Measurements from ENCODE around the gene CBX4. TPM values are rescaled to one million over a fixed set of nuclear protein-coding genes. Genes with fewer than 3 reads are reported as not detected.

CBX4 gene
- total and polyA plus RNA-seq, 10 of the 15 experiments (the other 5 are each of a cell fraction or from before 2014, with no cell fraction given), result 0.69 to 24.6 (median 4.2) TPM

DNA sequence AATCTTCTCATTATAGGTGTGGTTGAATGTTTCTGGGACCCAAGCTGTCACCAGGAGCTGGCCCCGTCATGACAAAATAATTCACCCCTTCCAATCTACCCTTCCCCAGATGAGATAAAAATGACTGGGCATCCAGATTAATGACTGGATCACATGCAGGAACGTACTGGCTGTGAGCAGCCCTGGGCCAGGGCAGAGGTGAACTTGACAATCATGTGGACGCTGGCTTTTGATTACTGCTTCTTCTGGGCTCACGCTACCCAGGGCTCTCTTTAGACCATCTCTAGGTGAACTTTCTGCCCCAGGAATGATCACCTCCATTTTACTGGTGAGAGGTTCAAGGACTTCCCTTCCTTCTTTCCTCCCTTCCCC, 18.3 kb downstream of the CBX4 start:
- Histone ChIP-seq H3K27me3 (replicated peaks in 1 of 2; ENCODE audit: control insufficient read depth in 2 of 2, insufficient read depth in 2 of 2, low read length in 1 of 2) (peaks cover 7 to 25% of the 10 kb centered on the region in 2 experiments; a peak in 3 of 4 replicates), H3K4me1 (ENCODE audit: control insufficient read depth, insufficient read depth, low read length) (no peaks in the 10 kb centered on the region), H2AFZ (ENCODE audit: control insufficient read depth, low read depth, low read length) (no peak overlapping the region), H3K79me2 (ENCODE audit: control insufficient read depth, insufficient read depth, low read length) (no peaks in the 10 kb centered on the region), H3K4me3 (no peak overlapping the region), H3K27ac (ENCODE audit: control insufficient read depth, insufficient read depth) (no peak overlapping the region), H3K9ac (ENCODE audit: control insufficient read depth, insufficient read depth, low read length) (no peak overlapping the region), H3K4me2 (ENCODE audit: control insufficient read depth, insufficient read depth) (no peak overlapping the region), H3K9me3 (replicated peaks; ENCODE audit: control insufficient read depth, insufficient read depth, low read length) (no peaks in the 10 kb centered on the region), H3K36me3 (ENCODE audit: control insufficient read depth in 2 of 2, insufficient read depth in 2 of 2, low read length in 1 of 2) (no peaks in the 10 kb centered on the region), H4K20me1 (ENCODE audit: control insufficient read depth, insufficient read depth) (no peaks in the 10 kb centered on the region; the same call in 1 of the 2 replicates)
- no TSS peak for BruUV-seq (replicated peaks)
- POLR2A ChIA-PET, result no interaction called here
- CTCF ChIA-PET, result interaction anchor here (0.8 to 1.4 kb wide), 2 partner anchors 9 to 24 kb away, joined by 3 to 4 read pairs; no protein-coding TSS in a partner anchor
- SMC1A ChIA-PET (ENCODE audit: uncharacterized antibody, unreplicated experiment), result no interaction called here
- DNase-seq (ENCODE audit: low read depth, low spot score) (no peak), FAIRE-seq (no peak), ATAC-seq (no peak)
- WGBS (ENCODE audit: insufficient coverage, insufficient replicate concordance, low lambda C conversion rate, missing lambda C conversion rate), result 40% methylated on average over 4 of the region's 4 CpGs
- in situ Hi-C loops (cut with MboI) (no loop called here), intact Hi-C loops (cut with micrococcal nuclease; ENCODE audit: unreplicated experiment) (no loop called here)
- RAD21 ChIA-PET (ENCODE audit: unreplicated experiment), result interaction anchor here (1.5 kb wide), 1 partner anchor 16 kb away, joined by 3 read pairs; no protein-coding TSS in a partner anchor
- TF ChIP-seq ASH2L (IDR thresholded peaks at IDR 0.05; ENCODE audit: borderline replicate concordance, low read depth) (no peak), ZNF274 (IDR thresholded peaks at IDR 0.05; ENCODE audit: insufficient read depth, insufficient read length) (no peak), NBN (IDR thresholded peaks at IDR 0.05) (no peak), RBBP5 (conservative IDR thresholded peaks at IDR 0.05) (no peak), RUNX3 (IDR thresholded peaks at IDR 0.05; ENCODE audit: low read length) (no peak), MTA3 (IDR thresholded peaks at IDR 0.05; ENCODE audit: borderline replicate concordance, low read length) (no peak), ZBTB11 (CRISPR knock-in tag; IDR thresholded peaks at IDR 0.05) (no peak), EP300 (IDR thresholded peaks at IDR 0.05; ENCODE audit: borderline replicate concordance in 1 of 2, control insufficient read depth in 1 of 2, low read depth in 2 of 2, low read length in 2 of 2) (no peak), MLLT1 (IDR thresholded peaks at IDR 0.05) (no peak), BRCA1 (IDR thresholded peaks at IDR 0.05; ENCODE audit: low read depth, low read length) (no peak), POLR2AphosphoS5 (IDR thresholded peaks at IDR 0.05; ENCODE audit: low read length) (no peak)
- TF ChIP-seq, protein P1, sequence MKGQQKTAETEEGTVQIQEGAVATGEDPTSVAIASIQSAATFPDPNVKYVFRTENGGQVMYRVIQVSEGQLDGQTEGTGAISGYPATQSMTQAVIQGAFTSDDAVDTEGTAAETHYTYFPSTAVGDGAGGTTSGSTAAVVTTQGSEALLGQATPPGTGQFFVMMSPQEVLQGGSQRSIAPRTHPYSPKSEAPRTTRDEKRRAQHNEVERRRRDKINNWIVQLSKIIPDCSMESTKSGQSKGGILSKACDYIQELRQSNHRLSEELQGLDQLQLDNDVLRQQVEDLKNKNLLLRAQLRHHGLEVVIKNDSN (IDR thresholded peaks at IDR 0.05; ENCODE audit: borderline replicate concordance, extremely low read length, insufficient read depth, low read depth, low read length), result no peak
